HepG2 (cell line): ENCODE measurements around the gene STX10. TPM values are rescaled to one million over a fixed set of nuclear protein-coding genes. Genes with fewer than 3 reads are reported as not detected.

Experiments used
- ATAC-seq: fragments of 200-7000 bp; cut with Tn5 transposase; 3 replicates; pipeline ENCODE4 v1.9.1; 2020; ENCODE audit warnings: mild to moderate bottlenecking, moderate library complexity
- BruUV-seq: library from RNA; stranded (reverse); fragments of 400-500 nt; replicated peaks from 2 replicates; lab custom pipeline; 2021; lab: Mats Ljungman, UMichigan
- CTCF ChIA-PET: fragments of 300-600 bp; formaldehyde crosslinking; extraction: SDS; loops from one replicate; lab custom pipeline; 2021; ENCODE audit warnings: low total read pairs, inconsistent platforms, low intra/inter-chr PET ratio; lab: Yijun Ruan, JAX
- POLR2A ChIA-PET: fragments of 350-600 bp; sonication (Branson Sonifier 250); formaldehyde crosslinking; loops from one replicate; lab custom pipeline; 2020; ENCODE audit warnings: antibody characterized with exemption, inconsistent platforms; lab: Yijun Ruan, JAX
- DNase-seq: peaks from one replicate; pipeline ENCODE4 v3.0.0-alpha.2; 2015; ENCODE audit warnings: low spot score
- FAIRE-seq: peaks from 3 replicates; lab custom pipeline; 2011; peaks lifted over from hg19 to GRCh38; lab: Jason Lieb, UNC
- H2AFZ ChIP-seq: one replicate; pipeline ENCODE4 v1.6.1; 2011; ENCODE audit warnings: low read length, inconsistent platforms
- H3K27ac ChIP-seq: fragments of 300-600 bp; 3 replicates; pipeline ENCODE4 v1.8.0; 2011; ENCODE audit warnings: mixed run types, mild to moderate bottlenecking, mixed read lengths, low read length, inconsistent platforms; ENCODE audit not compliant: insufficient read depth; ENCODE audit errors: extremely low read length
- H3K27me3 ChIP-seq, 2 experiments: fragments of 200-600 bp in 1 of 2; 2 replicates in 1 of 2; 3 replicates in 1 of 2; pipeline versions ENCODE4 v1.6.0 to v1.8.0; 2011; ENCODE audit warnings: low read length in 2 of 2, mild to moderate bottlenecking in 2 of 2, moderate library complexity in 2 of 2, inconsistent platforms in 1 of 2; ENCODE audit not compliant: insufficient read depth in 2 of 2, control insufficient read depth in 1 of 2
- H3K36me3 ChIP-seq, 2 experiments: fragments of 200-600 bp in 1 of 2; replicated peaks in 1 of 2; 2 replicates in 1 of 2; 3 replicates in 1 of 2; pipeline versions ENCODE4 v1.5.1 to v1.8.0; 2011; ENCODE audit warnings: low read length in 2 of 2, inconsistent platforms in 1 of 2; ENCODE audit not compliant: insufficient read depth in 2 of 2, control insufficient read depth in 1 of 2
- H3K4me1 ChIP-seq: 2 replicates; pipeline ENCODE4 v1.5.1; 2012; ENCODE audit warnings: low read length, inconsistent platforms; ENCODE audit not compliant: insufficient read depth
- H3K4me2 ChIP-seq: 2 replicates; pipeline ENCODE4 v1.6.0; 2011; ENCODE audit warnings: low read depth, low read length, inconsistent platforms
- H3K4me3 ChIP-seq, 3 experiments: fragments of 200-600 bp in 1 of 3; sonication (generic), shearing (Covaris generic) in 1 of 3; replicated peaks in 1 of 3; 2 replicates each; pipeline ENCODE4 v1.5.1; 2011 to 2016; ENCODE audit warnings: low read length in 3 of 3, inconsistent platforms in 2 of 3, low read depth in 2 of 3, mild to moderate bottlenecking in 2 of 3, control low read depth in 1 of 3, mixed read lengths in 1 of 3; ENCODE audit not compliant: insufficient read depth in 1 of 3
- H3K79me2 ChIP-seq: one replicate; pipeline ENCODE4 v1.6.1; 2011; ENCODE audit warnings: low read length, inconsistent platforms; ENCODE audit not compliant: insufficient read depth
- H3K9ac ChIP-seq: 2 replicates; pipeline ENCODE4 v1.6.0; 2011; ENCODE audit warnings: mild to moderate bottlenecking, low read depth, low read length, inconsistent platforms; ENCODE audit not compliant: insufficient read depth
- H3K9me3 ChIP-seq: 2 replicates; pipeline ENCODE4 v1.5.1; 2012; ENCODE audit warnings: mild to moderate bottlenecking, low read length
- H4K20me1 ChIP-seq: 2 replicates; pipeline ENCODE4 v1.6.0; 2011; ENCODE audit warnings: inconsistent platforms, mild to moderate bottlenecking, low read length, moderate library complexity; ENCODE audit not compliant: insufficient read depth
- MXI1 ChIP-seq: IDR thresholded peaks from 3 replicates; pipeline ENCODE4 v1.6.1; 2012; ENCODE audit warnings: low read depth, low read length, inconsistent platforms, borderline replicate concordance
- NFATC3 ChIP-seq: sonication (generic); formaldehyde crosslinking; IDR thresholded peaks from 2 replicates; pipeline ENCODE4 v1.5.1; 2020; ENCODE audit warnings: mild to moderate bottlenecking, missing genetic modification reagents
- YEATS2 ChIP-seq: sonication (generic); formaldehyde crosslinking; IDR thresholded peaks from 2 replicates; pipeline ENCODE4 v1.4.0; 2020; ENCODE audit warnings: missing genetic modification reagents, borderline replicate concordance
- ZMYM4 ChIP-seq: sonication (generic); formaldehyde crosslinking; IDR thresholded peaks from 2 replicates; pipeline ENCODE4 v1.8.1; 2023; ENCODE audit warnings: mild to moderate bottlenecking, missing genetic modification reagents
- ZNF777 ChIP-seq: sonication (generic); formaldehyde crosslinking; IDR thresholded peaks from 2 replicates; pipeline ENCODE4 v1.4.0; 2020; ENCODE audit warnings: missing genetic modification reagents
- WGBS: methylation state at CpG from one replicate; pipeline ENCODE4 v1.1.6; 2017; ENCODE audit warnings: low lambda C conversion rate; 5-methylcytosine and 5-hydroxymethylcytosine counted together
- in situ Hi-C: cut with HindIII; loops from 2 replicates; pipeline ENCODE4 v1.10.0; 2017; ENCODE audit warnings: low pct_unique_long_range_greater_than_20kb; ENCODE audit not compliant: extremely low pct_ligation_motif_present
- intact Hi-C: fragments of 100-400 bp; cut with micrococcal nuclease; formaldehyde crosslinking; loops from one replicate; pipeline ENCODE4 v1.10.0; 2022; ENCODE audit not compliant: unreplicated experiment
- polyA plus RNA-seq, 8 experiments: library from polyadenylated mRNA; depleted of rRNA in 3 of 8; stranded (reverse) in 7 of 8; unstranded in 1 of 8; fragments of >200 nt; fragmentation: Illumina TruSeq in 4 of 8; extraction: Trizol in 4 of 8; gene quantifications; 2 replicates each; pipeline versions ENCODE4 v1.2.1 to v1.2.3, GENCODE V29; 2011 to 2016; ENCODE audit warnings: low read depth in 4 of 8, missing spikeins in 1 of 8, mixed read lengths in 1 of 8; ENCODE audit not compliant: insufficient read depth in 1 of 8
- total RNA-seq, 5 experiments: library from RNA; depleted of rRNA; stranded (reverse); fragments of >200 nt; fragmentation: Illumina TruSeq; extraction: Trizol; gene quantifications; 2 replicates each; pipeline ENCODE4 v1.2.3, GENCODE V29; 2016; ENCODE audit warnings: low read depth in 1 of 5
- TF ChIP-seq, protein P1 (sequence below): sonication (generic); formaldehyde crosslinking; IDR thresholded peaks from 2 replicates; pipeline ENCODE4 v1.4.0; 2020; ENCODE audit warnings: missing genetic modification reagents, low read depth, mild to moderate bottlenecking, borderline replicate concordance
- TF ChIP-seq, protein P2 (sequence below): sonication (generic); formaldehyde crosslinking; IDR thresholded peaks from 2 replicates; pipeline ENCODE4 v1.4.0; 2020; ENCODE audit warnings: missing genetic modification reagents
- TF ChIP-seq, protein P3 (sequence below): sonication (generic); formaldehyde crosslinking; IDR thresholded peaks from 2 replicates; pipeline ENCODE4 v1.9.0; 2021; ENCODE audit warnings: missing genetic modification reagents, borderline replicate concordance
- TF ChIP-seq, protein P4 (sequence below): sonication (generic); formaldehyde crosslinking; IDR thresholded peaks from 2 replicates; pipeline ENCODE4 v1.8.1; 2023; ENCODE audit warnings: missing genetic modification reagents, inconsistent platforms, borderline replicate concordance
- TF ChIP-seq, protein P5 (sequence below), 2 experiments: sonication (generic) in 1 of 2; formaldehyde crosslinking in 1 of 2; IDR thresholded peaks; 2 replicates each; pipeline versions ENCODE4 v1.4.0 to v1.6.1; 2018 to 2020; ENCODE audit warnings: missing genetic modification reagents in 2 of 2, borderline replicate concordance in 1 of 2, low read depth in 1 of 2, mild to moderate bottlenecking in 1 of 2, missing biosample characterization in 1 of 2
- TF ChIP-seq, protein P6 (sequence below): sonication (generic); formaldehyde crosslinking; IDR thresholded peaks from 2 replicates; pipeline ENCODE4 v1.8.1; 2023; ENCODE audit warnings: missing genetic modification reagents, mild to moderate bottlenecking, borderline replicate concordance

STX10 gene
- total and polyA plus RNA-seq, 2 of the 13 experiments (the other 11 are each of a cell fraction or from before 2014, with no cell fraction given): 47.9 to 66.4 TPM

DNA sequence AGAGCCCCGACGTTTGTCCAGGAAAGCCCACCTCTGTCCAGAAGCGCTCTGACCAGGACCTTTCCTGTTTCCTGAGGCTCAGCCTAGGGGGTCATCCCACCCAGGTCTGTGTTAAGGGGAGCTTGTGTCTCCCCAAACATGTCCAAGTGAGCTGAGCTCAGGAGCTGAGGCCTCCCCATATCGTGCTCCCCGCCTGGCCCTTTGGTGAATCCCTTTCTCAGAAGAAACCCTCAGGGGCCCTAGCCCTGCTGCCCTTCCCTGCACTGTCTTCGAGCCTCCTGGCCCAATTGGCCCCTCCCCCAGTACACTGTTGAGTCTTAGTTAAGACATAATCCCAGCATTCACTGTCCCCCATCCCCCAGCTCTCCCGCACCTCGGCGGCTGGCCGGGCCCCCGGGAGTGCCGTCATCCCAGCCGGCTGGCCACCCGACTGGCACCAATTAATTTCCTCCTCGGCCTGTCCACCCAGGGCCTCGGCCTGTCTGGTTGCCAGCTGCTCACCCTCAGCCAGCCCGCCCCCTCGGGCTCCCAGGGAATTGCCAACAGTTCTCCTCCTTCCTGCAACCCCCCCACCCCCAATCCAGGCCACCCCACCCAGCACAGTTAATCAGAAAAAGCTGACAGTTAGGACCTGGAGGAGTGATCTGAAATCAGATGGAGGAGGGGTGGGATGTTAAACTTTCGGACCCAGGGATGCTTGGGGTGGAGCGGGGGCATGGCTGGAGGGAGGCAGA lies 13.6 kb upstream of the STX10 start:
- Histone ChIP-seq H3K36me3 (no peaks in the 10 kb centered on the region), H3K9me3 (no peaks in the 10 kb centered on the region), H3K27me3 (no peaks in the 10 kb centered on the region), H3K4me1 (peaks cover 61% of the 10 kb centered on the region), H3K9ac (peak overlapping the region; percentile 97), H3K27ac (peak overlapping the region; percentile 99), H3K4me2 (peak overlapping the region; percentile 100), H3K4me3 (peak overlapping the region; percentile 63 to 81 (median 64)), H4K20me1 (no peaks in the 10 kb centered on the region), H3K79me2 (no peaks in the 10 kb centered on the region), H2AFZ (no peak overlapping the region)
- DNase-seq (peak; percentile 60), FAIRE-seq (no peak), ATAC-seq (peak; percentile 28)
- CTCF ChIA-PET: no interaction called here
- BruUV-seq: no TSS peak
- intact Hi-C loops (no loop called here), in situ Hi-C loops (no loop called here)
- POLR2A ChIA-PET: interaction anchor here (0.6 to 10.2 kb wide), 22 partner anchors 7 to 891 kb away, joined by 3 to 108 read pairs (median 4); partner anchors contain the start of genes IER2, NACC1, STX10 and TRMT1
- 0% methylated on average over 7 of the region's 20 CpGs for WGBS
- TF ChIP-seq NFATC3 (CRISPR knock-in tag) (no peak), ZNF777 (CRISPR knock-in tag) (peak; percentile 50; the same call in 1 of the 2 replicates), ZMYM4 (no peak), YEATS2 (CRISPR knock-in tag) (no peak), MXI1 (0 out of 3 replicates have a peak, but pooled peaks have one; percentile 27)
- TF ChIP-seq, protein P1, sequence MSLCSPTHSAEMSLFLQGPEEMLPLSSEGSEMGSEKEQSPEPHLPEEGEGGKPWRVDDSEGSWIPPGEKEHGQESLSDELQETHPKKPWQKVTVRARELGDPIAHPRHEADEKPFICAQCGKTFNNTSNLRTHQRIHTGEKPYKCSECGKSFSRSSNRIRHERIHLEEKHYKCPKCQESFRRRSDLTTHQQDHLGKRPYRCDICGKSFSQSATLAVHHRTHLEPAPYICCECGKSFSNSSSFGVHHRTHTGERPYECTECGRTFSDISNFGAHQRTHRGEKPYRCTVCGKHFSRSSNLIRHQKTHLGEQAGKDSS (CRISPR knock-in tag): no peak
- TF ChIP-seq, protein P2, sequence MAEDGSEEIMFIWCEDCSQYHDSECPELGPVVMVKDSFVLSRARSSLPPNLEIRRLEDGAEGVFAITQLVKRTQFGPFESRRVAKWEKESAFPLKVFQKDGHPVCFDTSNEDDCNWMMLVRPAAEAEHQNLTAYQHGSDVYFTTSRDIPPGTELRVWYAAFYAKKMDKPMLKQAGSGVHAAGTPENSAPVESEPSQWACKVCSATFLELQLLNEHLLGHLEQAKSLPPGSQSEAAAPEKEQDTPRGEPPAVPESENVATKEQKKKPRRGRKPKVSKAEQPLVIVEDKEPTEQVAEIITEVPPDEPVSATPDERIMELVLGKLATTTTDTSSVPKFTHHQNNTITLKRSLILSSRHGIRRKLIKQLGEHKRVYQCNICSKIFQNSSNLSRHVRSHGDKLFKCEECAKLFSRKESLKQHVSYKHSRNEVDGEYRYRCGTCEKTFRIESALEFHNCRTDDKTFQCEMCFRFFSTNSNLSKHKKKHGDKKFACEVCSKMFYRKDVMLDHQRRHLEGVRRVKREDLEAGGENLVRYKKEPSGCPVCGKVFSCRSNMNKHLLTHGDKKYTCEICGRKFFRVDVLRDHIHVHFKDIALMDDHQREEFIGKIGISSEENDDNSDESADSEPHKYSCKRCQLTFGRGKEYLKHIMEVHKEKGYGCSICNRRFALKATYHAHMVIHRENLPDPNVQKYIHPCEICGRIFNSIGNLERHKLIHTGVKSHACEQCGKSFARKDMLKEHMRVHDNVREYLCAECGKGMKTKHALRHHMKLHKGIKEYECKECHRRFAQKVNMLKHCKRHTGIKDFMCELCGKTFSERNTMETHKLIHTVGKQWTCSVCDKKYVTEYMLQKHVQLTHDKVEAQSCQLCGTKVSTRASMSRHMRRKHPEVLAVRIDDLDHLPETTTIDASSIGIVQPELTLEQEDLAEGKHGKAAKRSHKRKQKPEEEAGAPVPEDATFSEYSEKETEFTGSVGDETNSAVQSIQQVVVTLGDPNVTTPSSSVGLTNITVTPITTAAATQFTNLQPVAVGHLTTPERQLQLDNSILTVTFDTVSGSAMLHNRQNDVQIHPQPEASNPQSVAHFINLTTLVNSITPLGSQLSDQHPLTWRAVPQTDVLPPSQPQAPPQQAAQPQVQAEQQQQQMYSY: no peak
- TF ChIP-seq, protein P3, sequence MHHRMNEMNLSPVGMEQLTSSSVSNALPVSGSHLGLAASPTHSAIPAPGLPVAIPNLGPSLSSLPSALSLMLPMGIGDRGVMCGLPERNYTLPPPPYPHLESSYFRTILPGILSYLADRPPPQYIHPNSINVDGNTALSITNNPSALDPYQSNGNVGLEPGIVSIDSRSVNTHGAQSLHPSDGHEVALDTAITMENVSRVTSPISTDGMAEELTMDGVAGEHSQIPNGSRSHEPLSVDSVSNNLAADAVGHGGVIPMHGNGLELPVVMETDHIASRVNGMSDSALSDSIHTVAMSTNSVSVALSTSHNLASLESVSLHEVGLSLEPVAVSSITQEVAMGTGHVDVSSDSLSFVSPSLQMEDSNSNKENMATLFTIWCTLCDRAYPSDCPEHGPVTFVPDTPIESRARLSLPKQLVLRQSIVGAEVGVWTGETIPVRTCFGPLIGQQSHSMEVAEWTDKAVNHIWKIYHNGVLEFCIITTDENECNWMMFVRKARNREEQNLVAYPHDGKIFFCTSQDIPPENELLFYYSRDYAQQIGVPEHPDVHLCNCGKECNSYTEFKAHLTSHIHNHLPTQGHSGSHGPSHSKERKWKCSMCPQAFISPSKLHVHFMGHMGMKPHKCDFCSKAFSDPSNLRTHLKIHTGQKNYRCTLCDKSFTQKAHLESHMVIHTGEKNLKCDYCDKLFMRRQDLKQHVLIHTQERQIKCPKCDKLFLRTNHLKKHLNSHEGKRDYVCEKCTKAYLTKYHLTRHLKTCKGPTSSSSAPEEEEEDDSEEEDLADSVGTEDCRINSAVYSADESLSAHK (CRISPR knock-in tag): no peak
- TF ChIP-seq, protein P4, sequence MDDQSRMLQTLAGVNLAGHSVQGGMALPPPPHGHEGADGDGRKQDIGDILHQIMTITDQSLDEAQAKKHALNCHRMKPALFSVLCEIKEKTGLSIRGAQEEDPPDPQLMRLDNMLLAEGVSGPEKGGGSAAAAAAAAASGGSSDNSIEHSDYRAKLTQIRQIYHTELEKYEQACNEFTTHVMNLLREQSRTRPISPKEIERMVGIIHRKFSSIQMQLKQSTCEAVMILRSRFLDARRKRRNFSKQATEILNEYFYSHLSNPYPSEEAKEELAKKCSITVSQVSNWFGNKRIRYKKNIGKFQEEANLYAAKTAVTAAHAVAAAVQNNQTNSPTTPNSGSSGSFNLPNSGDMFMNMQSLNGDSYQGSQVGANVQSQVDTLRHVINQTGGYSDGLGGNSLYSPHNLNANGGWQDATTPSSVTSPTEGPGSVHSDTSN (CRISPR knock-in tag): no peak
- TF ChIP-seq, protein P5, sequence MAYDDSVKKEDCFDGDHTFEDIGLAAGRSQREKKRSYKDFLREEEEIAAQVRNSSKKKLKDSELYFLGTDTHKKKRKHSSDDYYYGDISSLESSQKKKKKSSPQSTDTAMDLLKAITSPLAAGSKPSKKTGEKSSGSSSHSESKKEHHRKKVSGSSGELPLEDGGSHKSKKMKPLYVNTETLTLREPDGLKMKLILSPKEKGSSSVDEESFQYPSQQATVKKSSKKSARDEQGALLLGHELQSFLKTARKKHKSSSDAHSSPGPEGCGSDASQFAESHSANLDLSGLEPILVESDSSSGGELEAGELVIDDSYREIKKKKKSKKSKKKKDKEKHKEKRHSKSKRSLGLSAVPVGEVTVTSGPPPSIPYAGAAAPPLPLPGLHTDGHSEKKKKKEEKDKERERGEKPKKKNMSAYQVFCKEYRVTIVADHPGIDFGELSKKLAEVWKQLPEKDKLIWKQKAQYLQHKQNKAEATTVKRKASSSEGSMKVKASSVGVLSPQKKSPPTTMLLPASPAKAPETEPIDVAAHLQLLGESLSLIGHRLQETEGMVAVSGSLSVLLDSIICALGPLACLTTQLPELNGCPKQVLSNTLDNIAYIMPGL (CRISPR knock-in tag; IDR thresholded peaks at IDR 0.05; ENCODE audit: borderline replicate concordance in 1 of 2, low read depth in 1 of 2): no peak
- TF ChIP-seq, protein P6, sequence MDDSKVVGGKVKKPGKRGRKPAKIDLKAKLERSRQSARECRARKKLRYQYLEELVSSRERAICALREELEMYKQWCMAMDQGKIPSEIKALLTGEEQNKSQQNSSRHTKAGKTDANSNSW (CRISPR knock-in tag): no peak
